HG03064 (cell line): ENCODE results near the gene DDX6.

Source experiments
- ATAC-seq: cut with Tn5 transposase; IDR thresholded peaks from one replicate; pipeline ENCODE4 v1.9.1; 2021; ENCODE audit warnings: low read depth; ENCODE audit not compliant: unreplicated experiment

DDX6 gene

DNA sequence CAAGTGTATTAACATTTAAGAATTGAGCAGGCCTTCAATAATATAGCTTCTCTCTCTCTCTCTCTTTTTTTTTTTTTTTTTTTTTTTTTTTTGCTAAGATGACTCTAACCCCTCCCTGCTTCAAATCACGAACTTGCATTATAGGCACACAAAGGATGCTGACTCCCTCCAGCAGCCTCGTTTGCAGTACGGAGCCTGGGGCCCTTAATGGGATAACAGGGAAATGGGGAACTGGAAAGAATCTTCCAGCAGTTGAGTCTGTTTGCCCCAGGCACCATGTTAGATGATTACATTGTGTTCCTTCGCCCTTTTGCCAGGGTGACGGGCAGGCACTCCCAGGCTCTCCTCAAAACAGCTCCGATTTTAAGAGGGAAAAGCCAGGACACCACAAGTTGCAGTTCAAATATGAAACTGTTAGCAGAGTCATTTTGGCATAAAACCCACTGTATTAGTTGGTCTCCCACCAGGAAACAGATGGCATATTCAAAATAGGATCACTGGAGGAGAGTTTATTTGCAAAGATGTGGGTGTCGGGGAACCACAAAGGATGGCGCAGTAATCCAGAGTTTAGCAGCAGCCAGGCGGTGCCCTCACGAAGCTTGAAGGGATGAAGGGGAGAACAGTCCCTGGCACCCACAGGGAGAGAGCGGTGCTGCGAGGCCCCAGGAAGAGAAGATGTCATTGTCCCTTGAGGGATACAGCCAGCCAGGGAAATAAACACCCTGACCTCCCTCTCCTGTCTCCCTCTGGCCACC lies 85.0 kb downstream of the DDX6 start:
- ATAC-seq: no peak

DNA sequence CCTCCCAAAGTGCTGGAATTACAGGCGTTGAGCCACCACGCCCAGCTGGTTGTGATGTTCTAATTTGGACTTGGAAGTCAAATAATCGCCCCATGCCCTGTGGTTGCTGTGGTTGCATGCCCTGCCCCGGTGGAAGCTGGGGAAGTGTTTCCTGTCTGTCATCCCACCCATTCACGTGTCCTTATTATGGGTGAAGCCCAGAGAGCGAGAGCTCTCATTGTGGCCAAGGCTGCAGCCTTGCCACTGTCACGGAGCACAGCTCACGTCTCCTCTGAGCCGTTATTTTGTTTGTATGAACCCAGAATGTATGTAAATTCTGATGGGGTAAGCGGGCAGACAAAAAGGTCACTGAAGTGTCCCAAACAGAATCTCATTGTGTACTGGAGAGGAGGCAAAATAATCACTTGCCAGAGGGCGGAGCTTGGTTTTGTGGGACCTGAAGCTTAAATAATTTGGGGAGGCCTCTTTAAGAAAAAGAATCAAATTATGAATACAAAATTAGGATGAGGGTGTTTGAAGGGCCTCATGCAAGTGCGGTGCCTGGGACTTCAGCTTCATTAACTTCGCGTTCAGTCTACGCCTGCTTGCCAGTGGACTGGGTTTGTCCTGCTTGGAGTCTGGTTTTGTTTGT lies 85.7 kb downstream of the DDX6 start:
- ATAC-seq: no peak

DNA sequence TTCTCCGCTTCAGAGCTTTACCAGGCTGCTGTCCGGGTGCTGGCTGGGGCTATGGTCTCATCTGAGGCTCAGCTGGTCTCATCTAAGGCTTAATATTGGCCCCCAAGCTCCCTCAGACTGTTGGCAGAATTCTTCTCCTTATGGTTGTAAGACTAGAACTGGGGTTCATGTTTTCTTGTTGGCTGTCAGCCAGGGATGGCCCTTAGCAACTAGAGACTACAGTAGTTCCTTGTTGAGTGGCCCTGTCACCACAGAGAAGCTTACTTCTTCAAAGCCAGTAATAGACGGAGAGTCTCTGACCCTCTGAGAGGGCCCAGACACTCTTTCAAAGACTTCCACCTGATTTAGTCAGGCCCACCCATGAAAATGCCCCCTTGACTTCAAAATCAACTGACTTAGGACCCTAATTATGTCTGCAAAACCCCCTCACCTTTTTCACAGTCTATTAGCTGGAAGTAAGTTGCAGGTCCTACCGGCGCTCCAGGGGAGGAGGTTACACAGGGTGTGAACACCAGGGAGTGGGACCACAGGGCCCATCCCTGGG lies 87.3 kb downstream of the DDX6 start:
- no peak for ATAC-seq

DNA sequence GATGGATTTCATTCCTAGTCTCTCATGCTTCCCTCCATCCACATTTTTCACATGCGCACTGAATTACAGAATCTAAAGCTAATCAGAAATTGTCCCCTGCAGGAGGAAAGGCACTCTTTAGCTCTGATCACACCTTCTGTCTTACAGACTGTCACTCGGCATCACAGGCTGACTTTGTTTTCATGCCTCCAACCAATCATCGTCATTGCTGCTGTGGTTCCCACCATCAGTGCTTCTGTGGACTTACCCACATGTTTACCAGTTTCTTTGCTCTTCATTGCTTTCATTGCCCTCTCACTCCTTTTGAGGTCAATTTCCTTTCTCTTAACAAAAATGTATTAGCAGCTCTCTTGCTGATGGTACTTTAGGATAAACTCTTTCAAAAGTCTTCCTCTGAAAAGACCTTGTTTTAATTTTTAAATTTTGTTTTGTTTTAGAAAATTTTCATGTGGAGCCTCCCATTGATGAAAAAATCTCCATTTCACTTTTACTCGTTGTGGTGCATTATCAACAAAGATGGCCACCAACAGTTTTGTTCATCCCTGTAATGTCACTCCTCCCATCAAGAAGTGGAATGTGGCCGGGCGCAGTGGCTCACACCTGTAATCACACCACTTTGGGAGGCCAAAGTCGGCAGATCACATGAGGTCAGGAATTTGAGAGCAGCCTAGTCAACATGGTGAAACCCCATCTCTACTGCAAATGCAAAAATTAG lies 91.3 kb downstream of the DDX6 start:
- ATAC-seq: no peak
